GM19468 (cell line): Measurements from ENCODE around the gene GPD2.
"Not testable (repeated sequence)": the region's sequence is repeated elsewhere in the genome, so short reads cannot be mapped to it uniquely, and the experiment has no call there.

ENCODE experiments used
- ATAC-seq: cut with Tn5 transposase; IDR thresholded peaks from one replicate; pipeline ENCODE4 v1.9.1; 2021; ENCODE audit warnings: mild to moderate bottlenecking, moderate library complexity, moderate number of reproducible peaks; ENCODE audit not compliant: unreplicated experiment; ENCODE audit errors: extremely low read depth

GPD2 gene

GRCh38 chr2:156517419-156517818 lies 81.2 kb downstream of the GPD2 start:
- no peak for ATAC-seq

GRCh38 chr2:156518138-156518537 lies 82.0 kb downstream of the GPD2 start:
- ATAC-seq = no peak

- ATAC-seq = no peak
These were observed 86.8 kb downstream of the GPD2 start for GRCh38 chr2:156522864-156523440.

GRCh38 chr2:156526950-156527636 lies 90.9 kb downstream of the GPD2 start:
- ATAC-seq = peak; percentile 95

- ATAC-seq = not testable (repeated sequence)
These were observed 92.4 kb downstream of the GPD2 start for GRCh38 chr2:156528583-156528982.

GRCh38 chr2:156532989-156533388 lies 96.8 kb downstream of the GPD2 start:
- ATAC-seq = no peak

GRCh38 chr2:156536534-156536933 lies 100.4 kb downstream of the GPD2 start:
- no peak for ATAC-seq

- ATAC-seq = no peak
These were observed 101.0 kb downstream of the GPD2 start for GRCh38 chr2:156537141-156537540.

GRCh38 chr2:156538083-156538504 lies 101.9 kb downstream of the GPD2 start:
- ATAC-seq = peak; percentile 44

GRCh38 chr2:156539086-156539860 lies 103.1 kb downstream of the GPD2 start:
- ATAC-seq = no peak

- ATAC-seq = no peak
These were observed 104.5 kb downstream of the GPD2 start for GRCh38 chr2:156540706-156541105.

GRCh38 chr2:156541229-156541628 lies 105.0 kb downstream of the GPD2 start:
- ATAC-seq = no peak

- no peak for ATAC-seq
These were observed 105.5 kb downstream of the GPD2 start for GRCh38 chr2:156541706-156542105.

GRCh38 chr2:156548413-156548812 lies 112.2 kb downstream of the GPD2 start:
- ATAC-seq = no peak

- ATAC-seq = no peak
These were observed 117.7 kb downstream of the GPD2 start for GRCh38 chr2:156553714-156554442.

GRCh38 chr2:156561326-156561725 lies 125.1 kb downstream of the GPD2 start:
- no peak for ATAC-seq

GRCh38 chr2:156562124-156562523 lies 125.9 kb downstream of the GPD2 start:
- ATAC-seq = no peak

- ATAC-seq = no peak
These were observed 128.0 kb downstream of the GPD2 start for GRCh38 chr2:156563994-156564753.

- ATAC-seq = no peak
These were observed 129.0 kb downstream of the GPD2 start for GRCh38 chr2:156565066-156565710.
